Endothelial cell of umbilical vein (primary cell): Measurements from ENCODE around the gene CNGA4. TPM values are rescaled to one million over a fixed set of nuclear protein-coding genes. Genes with fewer than 3 reads are reported as not detected.

Experiments used
- BruUV-seq: library from RNA; stranded (reverse); fragments of 400-500 nt; replicated peaks from 2 replicates; lab custom pipeline; 2021; lab: Mats Ljungman, UMichigan
- CTCF ChIA-PET: fragments of 300-600, 350-600 bp; sonication (Branson Sonifier 250); formaldehyde crosslinking; loops from one replicate; lab custom pipeline; 2021; ENCODE audit warnings: antibody characterized with exemption, inconsistent platforms; lab: Charles Lee
- POLR2A ChIA-PET: fragments of 300-600, 350-600 bp; sonication (Branson Sonifier 250); formaldehyde crosslinking; loops from one replicate; lab custom pipeline; 2021; ENCODE audit warnings: antibody characterized with exemption, inconsistent platforms; lab: Charles Lee
- DNase-seq: peaks from one replicate; pipeline ENCODE4 v3.0.0-alpha.2; 2011; ENCODE audit warnings: low read depth, low spot score
- FAIRE-seq: peaks from 2 replicates; lab custom pipeline; 2011; peaks lifted over from hg19 to GRCh38; lab: Jason Lieb, UNC
- H2AFZ ChIP-seq: 2 replicates; pipeline ENCODE4 v1.6.0; 2012; ENCODE audit warnings: low read depth, low read length, control low read depth, inconsistent platforms
- H3K27ac ChIP-seq: 2 replicates; pipeline ENCODE4 v1.5.1; 2011; ENCODE audit warnings: low read depth, mild to moderate bottlenecking, control low read depth, low read length, moderate library complexity; ENCODE audit not compliant: insufficient read depth
- H3K27me3 ChIP-seq, 2 experiments: 2 replicates each; pipeline versions ENCODE4 v1.6.0 to v1.6.1; 2011; ENCODE audit warnings: low read length in 2 of 2, mixed read lengths in 1 of 2; ENCODE audit not compliant: control insufficient read depth in 2 of 2, insufficient read depth in 2 of 2
- H3K36me3 ChIP-seq, 2 experiments: 2 replicates in 1 of 2; 3 replicates in 1 of 2; pipeline ENCODE4 v1.5.1; 2011; ENCODE audit warnings: low read length in 2 of 2, mild to moderate bottlenecking in 1 of 2, moderate library complexity in 1 of 2; ENCODE audit not compliant: control insufficient read depth in 2 of 2, insufficient read depth in 2 of 2; ENCODE audit errors: extremely low read depth in 1 of 2
- H3K4me1 ChIP-seq: 3 replicates; pipeline ENCODE4 v1.5.1; 2011; ENCODE audit warnings: mild to moderate bottlenecking, low read length; ENCODE audit not compliant: control insufficient read depth, insufficient read depth; ENCODE audit errors: extremely low read depth
- H3K4me2 ChIP-seq: 2 replicates; pipeline ENCODE4 v1.6.1; 2011; ENCODE audit warnings: low read length, control low read depth, mixed read lengths; ENCODE audit not compliant: insufficient read depth
- H3K4me3 ChIP-seq, 3 experiments: fragments of 200-600 bp in 1 of 3; sonication (generic), shearing (Covaris generic) in 1 of 3; replicated peaks in 1 of 3; 2 replicates each; pipeline ENCODE4 v1.5.1; 2011 to 2016; ENCODE audit warnings: control low read depth in 3 of 3, low read length in 3 of 3, mild to moderate bottlenecking in 2 of 3, inconsistent platforms in 1 of 3, low read depth in 1 of 3, moderate library complexity in 1 of 3; ENCODE audit not compliant: insufficient read depth in 1 of 3
- H3K79me2 ChIP-seq: 2 replicates; pipeline ENCODE4 v1.6.0; 2012; ENCODE audit warnings: low read length, inconsistent platforms; ENCODE audit not compliant: control insufficient read depth, insufficient read depth
- H3K9ac ChIP-seq: replicated peaks from 2 replicates; pipeline ENCODE3; 2011; ENCODE audit warnings: low read length, control low read depth; ENCODE audit not compliant: insufficient read depth; ENCODE audit errors: extremely low read depth
- H3K9me1 ChIP-seq: replicated peaks from 3 replicates; pipeline ENCODE4 v1.6.0; 2011; ENCODE audit warnings: mild to moderate bottlenecking, low read length; ENCODE audit not compliant: control insufficient read depth, insufficient read depth; ENCODE audit errors: extremely low read depth
- H3K9me3 ChIP-seq: replicated peaks from 2 replicates; pipeline ENCODE4 v1.5.1; 2012; ENCODE audit warnings: low read length, inconsistent platforms; ENCODE audit not compliant: control insufficient read depth, insufficient read depth
- H4K20me1 ChIP-seq: replicated peaks from 2 replicates; pipeline ENCODE3; 2011; ENCODE audit warnings: mild to moderate bottlenecking, low read length; ENCODE audit not compliant: control insufficient read depth, insufficient read depth; ENCODE audit errors: extremely low read depth
- EZH2 ChIP-seq: IDR thresholded peaks from 2 replicates; pipeline ENCODE4 v1.6.1; 2012; ENCODE audit warnings: borderline replicate concordance, low read depth, mild to moderate bottlenecking, moderate library complexity, low read length, inconsistent platforms; ENCODE audit not compliant: severe bottlenecking
- FOS ChIP-seq: IDR thresholded peaks from 2 replicates; pipeline ENCODE4 v1.6.1; 2011; ENCODE audit warnings: mild to moderate bottlenecking, low read length, moderate library complexity, borderline replicate concordance; ENCODE audit not compliant: insufficient read depth
- GATA2 ChIP-seq: IDR thresholded peaks from 2 replicates; pipeline ENCODE4 v1.7.0; 2011; ENCODE audit warnings: low read depth, mild to moderate bottlenecking, moderate library complexity, mixed read lengths, low read length; ENCODE audit not compliant: insufficient read length, insufficient read depth
- MAX ChIP-seq: IDR thresholded peaks from 2 replicates; pipeline ENCODE4 v1.6.1; 2011; ENCODE audit not compliant: insufficient read depth, insufficient read length
- MYC ChIP-seq: IDR thresholded peaks from one replicate; pipeline ENCODE4 v1.6.1; 2011; ENCODE audit warnings: mild to moderate bottlenecking, low read depth, low read length
- POLR2AphosphoS5 ChIP-seq: IDR thresholded peaks from 2 replicates; pipeline ENCODE4 v1.6.1; 2012; ENCODE audit warnings: low read depth, mild to moderate bottlenecking, control low read depth, low read length, moderate library complexity; ENCODE audit not compliant: insufficient read depth
- dilution Hi-C: fragments of 300-500 bp; cut with MboI; formaldehyde crosslinking; loops from one replicate; pipeline ENCODE4 v1.15.0; 2019; ENCODE audit warnings: low sequenced_read_pairs; ENCODE audit not compliant: extremely low pct_ligation_motif_present
- intact Hi-C: fragments of 100-400 bp; cut with micrococcal nuclease; formaldehyde crosslinking; loops from one replicate; pipeline ENCODE4 v1.10.0; 2022
- polyA plus RNA-seq, 4 experiments: library from polyadenylated mRNA; depleted of rRNA in 3 of 4; stranded (reverse) in 3 of 4; unstranded in 1 of 4; fragments of >200 nt; gene quantifications; 2 replicates each; pipeline versions ENCODE4 v1.2.1 to v1.2.3, GENCODE V29; 2011 to 2012; ENCODE audit warnings: missing spikeins in 1 of 4
- total RNA-seq: library from RNA; stranded (reverse); gene quantifications from 2 replicates; pipeline ENCODE4 v1.2.3, GENCODE V29; 2021

Gene CNGA4
- total and polyA plus RNA-seq, 2 donors (not counting 3 experiments of a cell fraction or from before 2014, with no cell fraction given), result 0.11 TPM; not detected in 1

- Histone ChIP-seq H3K36me3 (peaks cover 0 to under 1% of the 10 kb centered on the region in 2 experiments), H3K27me3 (no peaks in the 10 kb centered on the region), H3K4me2 (no peak overlapping the region), H4K20me1 (no peaks in the 10 kb centered on the region), H3K9me3 (no peaks in the 10 kb centered on the region), H2AFZ (no peak overlapping the region), H3K9ac (no peak overlapping the region), H3K4me1 (no peaks in the 10 kb centered on the region), H3K4me3 (no peak overlapping the region), H3K27ac (no peak overlapping the region), H3K9me1 (no peaks in the 10 kb centered on the region), H3K79me2 (no peaks in the 10 kb centered on the region)
- no peak for TF ChIP-seq FOS
- no peak for TF ChIP-seq MYC
- TF ChIP-seq EZH2, result no peak
- no peak for TF ChIP-seq MAX
- no peak for TF ChIP-seq GATA2
- FAIRE-seq (no peak), DNase-seq (no peak)
- no TSS peak for BruUV-seq
- ChIA-PET POLR2A (no interaction called here), CTCF (no interaction called here)
- intact Hi-C loops (no loop called here), dilution Hi-C loops (no loop called here)
Measured at GRCh38 chr11:6204706-6205105, 34.2 kb upstream of the CNGA4 start.

GRCh38 chr11:6205366-6205765, 33.5 kb upstream of the CNGA4 start, which contains the start of gene C11orf42:
Gene C11orf42, plus strand, starts transcription at chr11:6205557. Its CDS starts 59 bp downstream, at chr11:6205616.
- ChIA-PET CTCF (no interaction called here), POLR2A (no interaction called here)
- Histone ChIP-seq H3K36me3 (peaks cover 0 to 5% of the 10 kb centered on the region in 2 experiments), H3K4me1 (no peaks in the 10 kb centered on the region), H3K9me3 (no peaks in the 10 kb centered on the region), H3K27ac (no peak within 1 kb of the TSS), H3K79me2 (no peaks in the 10 kb centered on the region), H3K9ac (no peak within 1 kb of the TSS), H3K4me3 (no peak within 1 kb of the TSS), H3K9me1 (no peaks in the 10 kb centered on the region), H3K4me2 (no peak within 1 kb of the TSS), H3K27me3 (no peaks in the 10 kb centered on the region), H4K20me1 (no peaks in the 10 kb centered on the region), H2AFZ (no peak within 1 kb of the TSS)
- dilution Hi-C loops, result no loop called here
- BruUV-seq, result no TSS peak
- FAIRE-seq (no peak), DNase-seq (no peak)
- intact Hi-C loops, result no loop called here
- TF ChIP-seq POLR2AphosphoS5, result no peak
- no peak for TF ChIP-seq FOS
- TF ChIP-seq MAX, result no peak
